ENCODE measurements around the gene CAMK2D. TPM values are rescaled to one million over a fixed set of nuclear protein-coding genes. Genes with fewer than 3 reads are reported as not detected.
A peak's percentile ranks its signal among the peaks of the same experiment; 100 is the strongest.

Gene CAMK2D
- total RNA-seq, 2 experiments from 2014 or later = 104 to 120 TPM

- peak overlapping the region; percentile 20; the same call in 1 of the 2 replicates for H3K4me2 ChIP-seq (ENCODE audit: low read length)
- no peak overlapping the region for H3K4me3 ChIP-seq (ENCODE audit: low read depth, low read length, poor library complexity, severe bottlenecking)
- H3K36me3 ChIP-seq (ENCODE audit: insufficient read depth, low read length) = peaks cover 47% of the 10 kb centered on the region
- ChIA-PET CTCF (ENCODE audit: unreplicated experiment) (no interaction called here), POLR2A (interaction anchor here (4.6 kb wide), 1 partner anchor 17 kb away, joined by 29 read pairs; no protein-coding TSS in a partner anchor)
- TF ChIP-seq CTCF (conservative IDR thresholded peaks at IDR 0.05; ENCODE audit: low read length) (no peak), EZH2phosphoT487 (IDR thresholded peaks at IDR 0.05; ENCODE audit: borderline replicate concordance, low read depth, low read length) (no peak)
- intact Hi-C loops (cut with micrococcal nuclease; ENCODE audit: unreplicated experiment) = no loop called here
- H3K9me3 ChIP-seq (ENCODE audit: low read length) = no peaks in the 10 kb centered on the region; the same call in 1 of the 2 replicates
- no peaks in the 10 kb centered on the region for H4K20me1 ChIP-seq (ENCODE audit: insufficient read depth, low read length)
- DNase-seq (ENCODE audit: low spot score) = peak; percentile 39
- H3K9me2 ChIP-seq (ENCODE audit: insufficient read depth, low read length) = no peaks in the 10 kb centered on the region
- H3K27ac ChIP-seq (ENCODE audit: low read depth, low read length, poor library complexity, severe bottlenecking) = peak overlapping the region; percentile 44
- H2AFZ ChIP-seq (ENCODE audit: low read length) = no peak overlapping the region
- BruUV-seq (replicated peaks) = no TSS peak
- H3K79me2 ChIP-seq (ENCODE audit: insufficient read depth, low read depth, low read length) = peaks cover 70% of the 10 kb centered on the region; the same call in 1 of the 2 replicates
- peaks cover 66% of the 10 kb centered on the region for H3K4me1 ChIP-seq (ENCODE audit: insufficient read depth, low read length, poor library complexity, severe bottlenecking)
These were observed 141.5 kb downstream of the CAMK2D start for GRCh38 chr4:113620032-113620431.

- Histone ChIP-seq H3K27ac (ENCODE audit: low read depth, low read length, poor library complexity, severe bottlenecking) (peak overlapping the region; percentile 44), H2AFZ (ENCODE audit: low read length) (no peak overlapping the region), H3K36me3 (ENCODE audit: insufficient read depth, low read length) (peaks cover 42% of the 10 kb centered on the region), H4K20me1 (ENCODE audit: insufficient read depth, low read length) (no peaks in the 10 kb centered on the region), H3K9me3 (ENCODE audit: low read length) (no peaks in the 10 kb centered on the region; the same call in 1 of the 2 replicates), H3K4me1 (ENCODE audit: insufficient read depth, low read length, poor library complexity, severe bottlenecking) (peaks cover 71% of the 10 kb centered on the region), H3K4me2 (ENCODE audit: low read length) (peak overlapping the region; percentile 53; the same call in 1 of the 2 replicates), H3K79me2 (ENCODE audit: insufficient read depth, low read depth, low read length) (peaks cover 72% of the 10 kb centered on the region; the same call in 1 of the 2 replicates), H3K4me3 (ENCODE audit: low read depth, low read length, poor library complexity, severe bottlenecking) (no peak overlapping the region), H3K9me2 (ENCODE audit: insufficient read depth, low read length) (no peaks in the 10 kb centered on the region)
- no peak for DNase-seq (ENCODE audit: low spot score)
- no peak for TF ChIP-seq EZH2phosphoT487 (IDR thresholded peaks at IDR 0.05; ENCODE audit: borderline replicate concordance, low read depth, low read length)
- ChIA-PET POLR2A (interaction anchor here (0.6 to 4.6 kb wide), 3 partner anchors 17 to 52 kb away, joined by 3 to 29 read pairs (median 3); no protein-coding TSS in a partner anchor), CTCF (ENCODE audit: unreplicated experiment) (no interaction called here)
- intact Hi-C loops (cut with micrococcal nuclease; ENCODE audit: unreplicated experiment) = no loop called here
- BruUV-seq (replicated peaks) = no TSS peak
These were observed 142.0 kb downstream of the CAMK2D start for GRCh38 chr4:113619526-113619925.

- BruUV-seq (replicated peaks) = no TSS peak
- H2AFZ ChIP-seq (ENCODE audit: low read length) = no peak overlapping the region
- no peaks in the 10 kb centered on the region for H3K9me2 ChIP-seq (ENCODE audit: insufficient read depth, low read length)
- peak; percentile 55 for DNase-seq (ENCODE audit: low spot score)
- H3K36me3 ChIP-seq (ENCODE audit: insufficient read depth, low read length) = peaks cover 37% of the 10 kb centered on the region
- ChIA-PET POLR2A (interaction anchor here (0.6 to 4.6 kb wide), 6 partner anchors 8 to 141 kb away, joined by 3 to 29 read pairs (median 4); no protein-coding TSS in a partner anchor), CTCF (ENCODE audit: unreplicated experiment) (no interaction called here)
- no peak overlapping the region for H3K4me3 ChIP-seq (ENCODE audit: low read depth, low read length, poor library complexity, severe bottlenecking)
- no peak for TF ChIP-seq EZH2phosphoT487 (IDR thresholded peaks at IDR 0.05; ENCODE audit: borderline replicate concordance, low read depth, low read length)
- TF ChIP-seq CTCF (conservative IDR thresholded peaks at IDR 0.05; ENCODE audit: low read length) = no peak
- H3K79me2 ChIP-seq (ENCODE audit: insufficient read depth, low read depth, low read length) = peaks cover 77% of the 10 kb centered on the region; the same call in 1 of the 2 replicates
- H4K20me1 ChIP-seq (ENCODE audit: insufficient read depth, low read length) = no peaks in the 10 kb centered on the region
- H3K27ac ChIP-seq (ENCODE audit: low read depth, low read length, poor library complexity, severe bottlenecking) = peak overlapping the region; percentile 44
- peak overlapping the region; percentile 53 for H3K4me2 ChIP-seq (ENCODE audit: low read length)
- intact Hi-C loops (cut with micrococcal nuclease; ENCODE audit: unreplicated experiment) = no loop called here
- no peaks in the 10 kb centered on the region; the same call in 1 of the 2 replicates for H3K9me3 ChIP-seq (ENCODE audit: low read length)
- H3K4me1 ChIP-seq (ENCODE audit: insufficient read depth, low read length, poor library complexity, severe bottlenecking) = peaks cover 82% of the 10 kb centered on the region
These were observed 143.3 kb downstream of the CAMK2D start for GRCh38 chr4:113618205-113618604.

Measured in OCI-LY7 (cell line).